HCT116 (cell line): ENCODE data around the gene TEAD1. TPM values are rescaled to one million over a fixed set of nuclear protein-coding genes. Genes with fewer than 3 reads are reported as not detected.

Source experiments
- ATAC-seq: fragments of 200-7000 bp; cut with Tn5 transposase; 2 replicates; pipeline ENCODE4 v1.9.1; 2020; ENCODE audit warnings: mild to moderate bottlenecking, moderate library complexity
- BruUV-seq: library from RNA; stranded (reverse); fragments of 400-500 nt; replicated peaks from 2 replicates; lab custom pipeline; 2021; lab: Mats Ljungman, UMichigan
- CTCF ChIA-PET: fragments of 300-600 bp; sonication (Branson Sonifier 250); formaldehyde crosslinking; loops from one replicate; lab custom pipeline; 2021; ENCODE audit warnings: antibody characterized with exemption; lab: Charles Lee
- POLR2A ChIA-PET: fragments of 300-600, 350-600 bp; sonication (Branson Sonifier 250); formaldehyde crosslinking; loops from one replicate; lab custom pipeline; 2021; ENCODE audit warnings: antibody characterized with exemption; lab: Charles Lee
- RAD21 ChIA-PET, 2 experiments: fragments of 300-600 bp; sonication (Branson Sonifier 250); formaldehyde crosslinking; loops; one replicate each; lab custom pipeline; 2023; ENCODE audit warnings: low total read pairs in 2 of 2; ENCODE audit not compliant: uncharacterized antibody in 2 of 2, unreplicated experiment in 2 of 2, low non-redundant PET in 1 of 2; lab: Charles Lee
- DNase-seq: peaks from one replicate; pipeline ENCODE4 v3.0.0-alpha.2; 2010; ENCODE audit warnings: low read depth, low spot score
- H2AFZ ChIP-seq: fragments of 200-600 bp; shearing (Covaris generic), sonication (generic); 2 replicates; pipeline ENCODE4 v1.6.1; 2017; ENCODE audit warnings: low read depth, mixed run types, mixed read lengths, antibody characterized with exemption, low read length; ENCODE audit not compliant: poor library complexity, severe bottlenecking
- H3K27ac ChIP-seq: 2 replicates; pipeline ENCODE4 v1.5.1; 2012; ENCODE audit warnings: low read depth, low read length
- H3K27me3 ChIP-seq: fragments of 200-600 bp; sonication (generic); 2 replicates; pipeline ENCODE4 v1.6.1; 2016; ENCODE audit warnings: mixed run types, low read length, mixed read lengths; ENCODE audit not compliant: insufficient read depth
- H3K36me3 ChIP-seq, 2 experiments: fragments of 200-500 bp in 1 of 2; fragments of 200-600 bp in 1 of 2; sonication (Bioruptor generic) in 1 of 2; sonication (generic) in 1 of 2; 2 replicates each; pipeline versions ENCODE4 v1.5.1 to v1.6.1; 2014 to 2016; ENCODE audit warnings: low read length in 2 of 2, inconsistent platforms in 1 of 2, mixed read lengths in 1 of 2, mixed run types in 1 of 2; ENCODE audit not compliant: insufficient read depth in 2 of 2, control insufficient read depth in 1 of 2
- H3K4me1 ChIP-seq, 2 experiments: fragments of 200-600 bp in 1 of 2; sonication (generic) in 1 of 2; 2 replicates each; pipeline versions ENCODE4 v1.5.1 to v1.6.1; 2012 to 2017; ENCODE audit warnings: low read length in 2 of 2, inconsistent platforms in 1 of 2, mild to moderate bottlenecking in 1 of 2, mixed read lengths in 1 of 2, mixed run types in 1 of 2, moderate library complexity in 1 of 2; ENCODE audit not compliant: insufficient read depth in 2 of 2, control insufficient read depth in 1 of 2
- H3K4me2 ChIP-seq: fragments of 200-600 bp; sonication (generic); 2 replicates; pipeline ENCODE4 v1.6.1; 2017; ENCODE audit warnings: mixed run types, low read length, mixed read lengths
- H3K4me3 ChIP-seq, 2 experiments: fragments of 200-600 bp in 1 of 2; sonication (generic) in 1 of 2; replicated peaks in 1 of 2; 2 replicates each; pipeline ENCODE4 v1.5.1; 2011 to 2016; ENCODE audit warnings: low read length in 2 of 2, control low read depth in 1 of 2, low read depth in 1 of 2, mild to moderate bottlenecking in 1 of 2, mixed read lengths in 1 of 2, mixed run types in 1 of 2
- H3K79me2 ChIP-seq: fragments of 200-600 bp; sonication (generic); 2 replicates; pipeline ENCODE4 v1.6.1; 2017; ENCODE audit warnings: mild to moderate bottlenecking, mixed run types, low read length, moderate library complexity, mixed read lengths; ENCODE audit not compliant: insufficient read depth
- H3K9ac ChIP-seq: fragments of 200-600 bp; sonication (generic); 2 replicates; pipeline ENCODE4 v1.6.1; 2016; ENCODE audit warnings: low read length, mixed read lengths
- H3K9me2 ChIP-seq: fragments of 200-600 bp; sonication (generic), shearing (Covaris generic); 2 replicates; pipeline ENCODE4 v1.6.1; 2017; ENCODE audit warnings: mixed run types, mild to moderate bottlenecking, moderate library complexity; ENCODE audit not compliant: insufficient read depth
- H3K9me3 ChIP-seq, 2 experiments: fragments of 200-500 bp in 1 of 2; fragments of 200-600 bp in 1 of 2; sonication (Bioruptor generic) in 1 of 2; sonication (generic) in 1 of 2; 2 replicates each; pipeline ENCODE4 v1.6.1; 2014 to 2017; ENCODE audit warnings: low read length in 2 of 2, mixed read lengths in 2 of 2, inconsistent platforms in 1 of 2, low read depth in 1 of 2, mild to moderate bottlenecking in 1 of 2, mixed run types in 1 of 2, moderate library complexity in 1 of 2; ENCODE audit not compliant: control insufficient read depth in 1 of 2, insufficient read depth in 1 of 2
- H4K20me1 ChIP-seq: fragments of 200-600 bp; sonication (generic), shearing (Covaris generic); 2 replicates; pipeline ENCODE4 v1.6.1; 2017; ENCODE audit warnings: mixed run types, mild to moderate bottlenecking, moderate library complexity; ENCODE audit not compliant: insufficient read depth
- CBX3 ChIP-seq: IDR thresholded peaks from 2 replicates; pipeline ENCODE4 v1.6.1; 2012; ENCODE audit warnings: low read depth
- CEBPB ChIP-seq: IDR thresholded peaks from 2 replicates; pipeline ENCODE4 v1.6.1; 2012; ENCODE audit warnings: low read depth
- EGR1 ChIP-seq: IDR thresholded peaks from 2 replicates; pipeline ENCODE4 v1.6.1; 2012; ENCODE audit warnings: low read depth
- EZH2 ChIP-seq: fragments of 200-600 bp; sonication (generic); IDR thresholded peaks from 2 replicates; pipeline ENCODE4 v1.6.1; 2017; ENCODE audit warnings: antibody characterized with exemption, mixed run types
- FOSL1 ChIP-seq: IDR thresholded peaks from 2 replicates; pipeline ENCODE4 v1.6.1; 2012; ENCODE audit warnings: low read depth
- RAD21 ChIP-seq: IDR thresholded peaks from 2 replicates; pipeline ENCODE4 v1.6.1; 2012; ENCODE audit warnings: low read depth, mild to moderate bottlenecking
- SP1 ChIP-seq: IDR thresholded peaks from 2 replicates; pipeline ENCODE4 v1.6.1; 2012; ENCODE audit warnings: low read depth
- SRF ChIP-seq: IDR thresholded peaks from 2 replicates; pipeline ENCODE4 v1.6.1; 2012; ENCODE audit warnings: low read depth
- TCF7L2 ChIP-seq: IDR thresholded peaks from 2 replicates; pipeline ENCODE4 v1.7.0; 2011; ENCODE audit warnings: borderline replicate concordance, inconsistent platforms; ENCODE audit not compliant: insufficient read depth, insufficient read length; ENCODE audit errors: extremely low read depth
- ZFX ChIP-seq: fragments of 450-650 bp; IDR thresholded peaks from 2 replicates; pipeline ENCODE4 v1.6.1; 2017
- ZNF274 ChIP-seq: fragments of 200-500 bp; sonication (Bioruptor generic); IDR thresholded peaks from 2 replicates; pipeline ENCODE4 v1.6.1; 2014; ENCODE audit warnings: mild to moderate bottlenecking, low read depth, low read length, inconsistent platforms
- intact Hi-C: fragments of 100-400 bp; cut with micrococcal nuclease; formaldehyde crosslinking; loops from 2 replicates; pipeline ENCODE4 v1.10.0; 2022
- total RNA-seq: library from RNA; stranded (reverse); gene quantifications from one replicate; pipeline ENCODE4 v1.2.1, GENCODE V29; 2021; ENCODE audit not compliant: unreplicated experiment
- TF ChIP-seq, protein P1 (sequence below): IDR thresholded peaks from 2 replicates; pipeline ENCODE4 v1.6.1; 2012
- TF ChIP-seq, protein P2 (sequence below), 3 experiments: fragments of 200-600 bp in 1 of 3; sonication (generic) in 1 of 3; IDR thresholded peaks in 2 of 3; conservative IDR thresholded peaks in 1 of 3; 2 replicates each; pipeline ENCODE4 v1.5.1; 2012 to 2017; ENCODE audit warnings: low read depth in 2 of 3, low read length in 2 of 3, antibody characterized with exemption in 1 of 3, borderline replicate concordance in 1 of 3, control low read depth in 1 of 3, mild to moderate bottlenecking in 1 of 3, mixed read lengths in 1 of 3, mixed run types in 1 of 3, moderate library complexity in 1 of 3; ENCODE audit not compliant: insufficient read depth in 1 of 3
- TF ChIP-seq, protein P3 (sequence below): IDR thresholded peaks from 2 replicates; pipeline ENCODE4 v1.6.1; 2012
- TF ChIP-seq, protein P4 (sequence below): IDR thresholded peaks from 2 replicates; pipeline ENCODE4 v1.6.1; 2011; ENCODE audit warnings: mild to moderate bottlenecking, low read length, moderate library complexity; ENCODE audit not compliant: insufficient replicate concordance; ENCODE audit errors: extremely low read depth
- TF ChIP-seq, protein P5 (sequence below): IDR thresholded peaks from 2 replicates; pipeline ENCODE4 v1.6.1; 2012; ENCODE audit warnings: low read depth

TEAD1 gene
- total RNA-seq, 1 experiment from 2014 or later: 103 TPM

DNA sequence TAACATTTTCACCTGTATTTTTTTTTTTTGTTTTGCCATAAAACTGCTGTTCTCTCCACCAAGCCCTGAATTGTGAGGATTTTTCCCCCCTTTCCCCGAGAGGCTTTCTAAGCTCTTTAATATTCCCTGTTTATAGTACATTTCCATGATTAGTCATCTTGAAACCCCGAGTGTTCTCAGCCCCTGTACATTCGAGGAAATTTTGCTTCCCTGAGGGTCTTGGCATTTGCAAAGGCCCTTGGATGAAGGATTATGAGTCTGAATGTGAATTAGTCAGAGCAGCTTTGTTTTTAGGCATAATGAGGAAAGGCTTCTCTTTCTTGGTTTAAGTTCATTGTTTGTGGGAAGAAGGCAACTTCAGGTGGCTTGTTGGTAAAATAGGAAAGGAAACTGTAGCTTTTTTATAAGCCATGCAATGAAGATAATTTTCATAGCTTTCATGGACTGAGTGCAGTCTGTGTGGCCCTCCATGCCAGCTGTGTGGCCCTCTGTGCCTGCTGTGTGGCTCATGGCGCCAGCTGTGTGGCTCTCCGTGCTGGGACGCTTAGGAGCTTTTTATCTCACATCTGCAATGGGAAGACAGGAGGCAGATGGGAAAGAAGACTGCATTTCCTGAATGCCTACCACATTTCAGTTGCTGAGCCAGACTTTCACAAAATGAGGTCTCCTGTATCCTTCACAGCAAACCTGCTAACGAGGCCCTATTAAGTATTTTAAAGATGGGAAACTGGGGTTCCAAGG lies 129.0 kb downstream of the TEAD1 start:
- H3K36me3 ChIP-seq: no peaks in the 10 kb centered on the region
- TF ChIP-seq, protein P1, sequence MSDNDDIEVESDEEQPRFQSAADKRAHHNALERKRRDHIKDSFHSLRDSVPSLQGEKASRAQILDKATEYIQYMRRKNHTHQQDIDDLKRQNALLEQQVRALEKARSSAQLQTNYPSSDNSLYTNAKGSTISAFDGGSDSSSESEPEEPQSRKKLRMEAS: no peak
- TF ChIP-seq ZNF274 (no peak), FOSL1 (no peak), SP1 (no peak), ZFX (no peak), CEBPB (no peak), EGR1 (no peak), CBX3 (no peak), TCF7L2 (no peak), EZH2 (no peak), SRF (no peak), RAD21 (no peak)
- TF ChIP-seq, protein P2, sequence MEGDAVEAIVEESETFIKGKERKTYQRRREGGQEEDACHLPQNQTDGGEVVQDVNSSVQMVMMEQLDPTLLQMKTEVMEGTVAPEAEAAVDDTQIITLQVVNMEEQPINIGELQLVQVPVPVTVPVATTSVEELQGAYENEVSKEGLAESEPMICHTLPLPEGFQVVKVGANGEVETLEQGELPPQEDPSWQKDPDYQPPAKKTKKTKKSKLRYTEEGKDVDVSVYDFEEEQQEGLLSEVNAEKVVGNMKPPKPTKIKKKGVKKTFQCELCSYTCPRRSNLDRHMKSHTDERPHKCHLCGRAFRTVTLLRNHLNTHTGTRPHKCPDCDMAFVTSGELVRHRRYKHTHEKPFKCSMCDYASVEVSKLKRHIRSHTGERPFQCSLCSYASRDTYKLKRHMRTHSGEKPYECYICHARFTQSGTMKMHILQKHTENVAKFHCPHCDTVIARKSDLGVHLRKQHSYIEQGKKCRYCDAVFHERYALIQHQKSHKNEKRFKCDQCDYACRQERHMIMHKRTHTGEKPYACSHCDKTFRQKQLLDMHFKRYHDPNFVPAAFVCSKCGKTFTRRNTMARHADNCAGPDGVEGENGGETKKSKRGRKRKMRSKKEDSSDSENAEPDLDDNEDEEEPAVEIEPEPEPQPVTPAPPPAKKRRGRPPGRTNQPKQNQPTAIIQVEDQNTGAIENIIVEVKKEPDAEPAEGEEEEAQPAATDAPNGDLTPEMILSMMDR (IDR thresholded peaks at IDR 0.05 in 2 of 3, conservative IDR thresholded peaks at IDR 0.05 in 1 of 3; ENCODE audit: borderline replicate concordance in 1 of 3, insufficient read depth in 1 of 3, low read depth in 2 of 3, low read length in 2 of 3): no peak
- TF ChIP-seq, protein P3, sequence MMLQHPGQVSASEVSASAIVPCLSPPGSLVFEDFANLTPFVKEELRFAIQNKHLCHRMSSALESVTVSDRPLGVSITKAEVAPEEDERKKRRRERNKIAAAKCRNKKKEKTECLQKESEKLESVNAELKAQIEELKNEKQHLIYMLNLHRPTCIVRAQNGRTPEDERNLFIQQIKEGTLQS: no peak
- TF ChIP-seq, protein P4, sequence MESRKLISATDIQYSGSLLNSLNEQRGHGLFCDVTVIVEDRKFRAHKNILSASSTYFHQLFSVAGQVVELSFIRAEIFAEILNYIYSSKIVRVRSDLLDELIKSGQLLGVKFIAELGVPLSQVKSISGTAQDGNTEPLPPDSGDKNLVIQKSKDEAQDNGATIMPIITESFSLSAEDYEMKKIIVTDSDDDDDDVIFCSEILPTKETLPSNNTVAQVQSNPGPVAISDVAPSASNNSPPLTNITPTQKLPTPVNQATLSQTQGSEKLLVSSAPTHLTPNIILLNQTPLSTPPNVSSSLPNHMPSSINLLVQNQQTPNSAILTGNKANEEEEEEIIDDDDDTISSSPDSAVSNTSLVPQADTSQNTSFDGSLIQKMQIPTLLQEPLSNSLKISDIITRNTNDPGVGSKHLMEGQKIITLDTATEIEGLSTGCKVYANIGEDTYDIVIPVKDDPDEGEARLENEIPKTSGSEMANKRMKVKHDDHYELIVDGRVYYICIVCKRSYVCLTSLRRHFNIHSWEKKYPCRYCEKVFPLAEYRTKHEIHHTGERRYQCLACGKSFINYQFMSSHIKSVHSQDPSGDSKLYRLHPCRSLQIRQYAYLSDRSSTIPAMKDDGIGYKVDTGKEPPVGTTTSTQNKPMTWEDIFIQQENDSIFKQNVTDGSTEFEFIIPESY: no peak
- TF ChIP-seq, protein P5, sequence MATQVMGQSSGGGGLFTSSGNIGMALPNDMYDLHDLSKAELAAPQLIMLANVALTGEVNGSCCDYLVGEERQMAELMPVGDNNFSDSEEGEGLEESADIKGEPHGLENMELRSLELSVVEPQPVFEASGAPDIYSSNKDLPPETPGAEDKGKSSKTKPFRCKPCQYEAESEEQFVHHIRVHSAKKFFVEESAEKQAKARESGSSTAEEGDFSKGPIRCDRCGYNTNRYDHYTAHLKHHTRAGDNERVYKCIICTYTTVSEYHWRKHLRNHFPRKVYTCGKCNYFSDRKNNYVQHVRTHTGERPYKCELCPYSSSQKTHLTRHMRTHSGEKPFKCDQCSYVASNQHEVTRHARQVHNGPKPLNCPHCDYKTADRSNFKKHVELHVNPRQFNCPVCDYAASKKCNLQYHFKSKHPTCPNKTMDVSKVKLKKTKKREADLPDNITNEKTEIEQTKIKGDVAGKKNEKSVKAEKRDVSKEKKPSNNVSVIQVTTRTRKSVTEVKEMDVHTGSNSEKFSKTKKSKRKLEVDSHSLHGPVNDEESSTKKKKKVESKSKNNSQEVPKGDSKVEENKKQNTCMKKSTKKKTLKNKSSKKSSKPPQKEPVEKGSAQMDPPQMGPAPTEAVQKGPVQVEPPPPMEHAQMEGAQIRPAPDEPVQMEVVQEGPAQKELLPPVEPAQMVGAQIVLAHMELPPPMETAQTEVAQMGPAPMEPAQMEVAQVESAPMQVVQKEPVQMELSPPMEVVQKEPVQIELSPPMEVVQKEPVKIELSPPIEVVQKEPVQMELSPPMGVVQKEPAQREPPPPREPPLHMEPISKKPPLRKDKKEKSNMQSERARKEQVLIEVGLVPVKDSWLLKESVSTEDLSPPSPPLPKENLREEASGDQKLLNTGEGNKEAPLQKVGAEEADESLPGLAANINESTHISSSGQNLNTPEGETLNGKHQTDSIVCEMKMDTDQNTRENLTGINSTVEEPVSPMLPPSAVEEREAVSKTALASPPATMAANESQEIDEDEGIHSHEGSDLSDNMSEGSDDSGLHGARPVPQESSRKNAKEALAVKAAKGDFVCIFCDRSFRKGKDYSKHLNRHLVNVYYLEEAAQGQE: no peak
- TF ChIP-seq, all 23 proteins: peak for 0
- peaks cover 91 to 98% of the 10 kb centered on the region in 2 experiments for H3K4me1 ChIP-seq
- peak overlapping the region; percentile 4 to 33 for H3K4me3 ChIP-seq
- peaks cover 92% of the 10 kb centered on the region for H3K79me2 ChIP-seq
- no TSS peak for BruUV-seq
- H2AFZ ChIP-seq: no peak overlapping the region
- peak overlapping the region; percentile 88 for H3K27ac ChIP-seq
- RAD21 ChIA-PET: interaction anchor here in 1 of 2 experiments (0.7 kb wide), 2 partner anchors 57 to 534 kb away, joined by 3 to 4 read pairs; no protein-coding TSS in a partner anchor
- no peaks in the 10 kb centered on the region for H4K20me1 ChIP-seq
- H3K9me2 ChIP-seq: no peaks in the 10 kb centered on the region
- ATAC-seq: no peak
- no peak for DNase-seq
- H3K9me3 ChIP-seq: no peaks in the 10 kb centered on the region
- POLR2A ChIA-PET: interaction anchor here (1.2 kb wide), 1 partner anchor 11 kb away, joined by 4 read pairs; no protein-coding TSS in a partner anchor
- H3K9ac ChIP-seq: peak overlapping the region; percentile 64
- CTCF ChIA-PET: no interaction called here
- H3K27me3 ChIP-seq: no peaks in the 10 kb centered on the region
- H3K4me2 ChIP-seq: peak overlapping the region; percentile 86
- intact Hi-C loops: loop anchor here (5.0 kb wide), 3 partner anchors 81 to 126 kb away; no protein-coding TSS in a partner anchor
